ENCODE data around the gene SYN1.
A peak's percentile ranks its signal among the peaks of the same experiment; 100 is the strongest.

The SYN1 gene

DNA sequence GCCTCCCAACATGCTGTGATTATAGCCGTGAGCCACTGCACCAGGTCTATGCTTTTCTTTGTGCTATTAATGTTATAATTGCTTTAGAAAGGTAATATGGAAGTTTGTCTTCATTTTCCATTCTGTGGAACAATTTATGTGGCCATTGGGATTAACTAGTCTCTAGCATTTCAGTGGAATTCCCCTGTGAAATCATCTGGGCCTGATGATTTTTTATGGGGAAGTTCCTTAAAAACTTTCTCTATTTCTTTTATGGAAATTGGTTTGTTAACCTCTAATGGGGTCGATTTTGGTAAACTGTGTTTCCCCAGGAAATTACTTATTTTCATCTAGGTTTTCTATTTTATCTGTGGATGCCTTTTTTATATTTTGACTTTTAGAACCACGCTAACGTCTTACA is 26.1 kb downstream of the SYN1 start:
- DNase-seq = no peak

DNA sequence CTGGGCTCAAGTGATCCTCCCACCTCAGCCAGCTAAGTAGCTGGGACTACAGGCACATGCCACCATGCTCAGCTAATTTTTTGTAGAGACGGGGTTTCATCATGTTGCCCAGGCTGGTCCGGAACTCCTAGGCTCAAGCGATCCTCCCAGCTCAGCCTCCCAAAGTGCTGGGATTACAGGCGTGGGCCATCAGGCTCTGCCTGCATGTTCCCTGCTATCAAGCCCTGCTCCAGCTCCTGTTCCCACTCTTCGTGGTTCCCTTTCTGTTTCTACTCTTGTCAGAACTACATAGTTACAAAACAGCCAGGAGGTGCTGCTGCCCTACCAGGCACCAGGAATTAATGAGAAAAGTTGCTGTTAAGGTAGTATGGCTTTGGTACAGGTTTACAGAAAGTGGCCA is 28.7 kb downstream of the SYN1 start:
- DNase-seq = no peak

- no peak for DNase-seq
Observed at GRCh38 chrX:47587906-47588735, 31.5 kb downstream of the SYN1 start.

DNA sequence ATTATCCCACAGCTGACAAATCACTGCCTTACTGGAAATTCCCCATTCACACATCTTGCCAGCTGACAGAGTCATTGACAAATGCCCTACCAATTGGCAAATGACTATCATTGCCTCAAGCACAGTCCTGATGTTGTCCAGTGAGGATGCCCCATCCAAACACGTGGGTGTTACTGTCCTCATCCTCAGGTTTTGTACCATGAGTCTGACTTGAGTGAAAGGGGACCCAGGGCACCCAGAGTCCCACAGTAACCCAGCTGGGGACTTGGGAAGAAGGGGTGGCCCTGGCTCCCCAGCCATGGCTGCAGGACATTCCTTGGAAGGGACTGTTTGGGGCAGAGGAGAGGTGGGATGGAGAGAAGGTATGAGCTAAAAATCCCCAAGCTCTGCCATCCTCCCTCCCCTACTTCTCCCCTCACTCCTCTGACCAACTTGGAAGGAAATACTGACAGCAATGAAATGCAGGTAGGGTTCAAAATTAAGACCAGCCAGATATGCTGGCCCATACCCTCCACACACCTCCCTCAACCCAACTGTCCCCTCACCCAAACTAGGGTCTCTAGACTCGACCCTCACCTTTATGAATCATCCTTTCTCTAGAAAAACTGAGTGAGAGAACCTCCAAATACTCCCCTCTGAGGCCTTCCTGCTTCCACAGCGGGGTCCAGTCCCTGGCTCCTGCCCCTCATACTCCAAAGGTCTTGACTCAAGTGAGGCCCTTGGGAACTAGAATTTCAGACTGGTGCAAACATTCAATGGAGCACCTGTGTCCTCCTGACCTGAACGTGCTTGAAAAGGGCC is 32.4 kb downstream of the SYN1 start:
- no peak for DNase-seq

GRCh38 chrX:47586043-47586787 is 33.4 kb downstream of the SYN1 start:
- no peak for DNase-seq

GRCh38 chrX:47585273-47585672 is 34.4 kb downstream of the SYN1 start:
- DNase-seq = no peak

DNA sequence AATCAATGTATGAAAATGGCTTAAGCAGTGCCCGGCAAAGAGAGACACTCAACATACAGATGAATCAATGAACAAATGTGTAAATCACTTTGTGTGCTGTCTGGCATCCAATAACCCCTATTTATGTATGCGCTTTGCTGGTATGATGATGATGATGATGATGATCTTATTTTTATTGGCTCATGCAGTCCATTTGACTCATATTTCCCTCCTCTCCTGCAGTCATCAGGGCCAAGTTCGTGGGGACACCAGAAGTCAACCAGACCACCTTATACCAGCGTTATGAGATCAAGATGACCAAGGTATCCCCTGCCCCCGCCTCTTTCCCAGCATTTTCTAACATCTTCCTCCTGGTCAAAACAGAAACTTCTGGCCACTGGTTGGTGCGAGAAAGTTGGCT is 34.9 kb downstream of the SYN1 start:
- no peak for DNase-seq

GRCh38 chrX:47583240-47583861 is 36.3 kb downstream of the SYN1 start:
- no peak for DNase-seq

DNA sequence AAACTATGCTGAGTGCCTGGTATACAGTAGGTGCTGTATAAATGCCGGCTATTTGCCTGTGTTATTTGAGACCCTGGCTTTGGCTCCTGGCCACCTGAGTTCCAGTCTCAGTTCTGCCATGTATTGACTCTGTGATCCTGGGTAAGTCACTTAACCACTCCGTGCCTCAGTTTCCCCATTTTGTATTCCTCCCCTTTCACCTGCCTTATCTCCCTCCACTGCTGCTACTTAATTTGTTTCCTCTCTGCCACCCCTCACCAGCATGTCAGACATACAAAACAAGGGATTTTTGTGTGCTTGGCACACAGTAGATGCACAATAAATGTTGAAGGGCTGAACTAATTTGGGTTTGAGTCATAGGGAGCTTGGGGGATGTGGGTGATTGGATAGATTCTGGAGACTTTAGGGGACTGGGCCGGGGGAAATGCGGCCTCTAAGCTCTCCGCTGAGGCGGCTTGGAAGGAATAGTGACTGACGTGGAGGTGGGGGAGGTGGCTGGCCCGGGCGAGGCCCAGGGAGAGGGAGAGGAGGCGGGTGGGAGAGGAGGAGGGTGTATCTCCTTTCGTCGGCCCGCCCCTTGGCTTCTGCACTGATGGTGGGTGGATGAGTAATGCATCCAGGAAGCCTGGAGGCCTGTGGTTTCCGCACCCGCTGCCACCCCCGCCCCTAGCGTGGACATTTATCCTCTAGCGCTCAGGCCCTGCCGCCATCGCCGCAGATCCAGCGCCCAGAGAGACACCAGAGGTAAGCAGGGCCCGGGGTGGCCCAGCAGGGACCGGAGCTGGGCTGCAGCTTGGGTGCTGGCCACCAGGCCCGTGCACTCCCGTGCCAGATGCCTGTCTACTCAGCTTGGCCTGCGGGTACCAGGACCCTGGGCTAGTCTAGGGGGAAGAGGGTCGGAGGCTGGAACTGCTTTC is 37.7 kb downstream of the SYN1 start, which contains the start of gene TIMP1:
Gene TIMP1, plus strand, starts transcription at position 706 of the 917 bp plus-strand sequence. CDS start 980 bp downstream, outside the sequence.
- peak; percentile 77 to 83 for DNase-seq

DNA sequence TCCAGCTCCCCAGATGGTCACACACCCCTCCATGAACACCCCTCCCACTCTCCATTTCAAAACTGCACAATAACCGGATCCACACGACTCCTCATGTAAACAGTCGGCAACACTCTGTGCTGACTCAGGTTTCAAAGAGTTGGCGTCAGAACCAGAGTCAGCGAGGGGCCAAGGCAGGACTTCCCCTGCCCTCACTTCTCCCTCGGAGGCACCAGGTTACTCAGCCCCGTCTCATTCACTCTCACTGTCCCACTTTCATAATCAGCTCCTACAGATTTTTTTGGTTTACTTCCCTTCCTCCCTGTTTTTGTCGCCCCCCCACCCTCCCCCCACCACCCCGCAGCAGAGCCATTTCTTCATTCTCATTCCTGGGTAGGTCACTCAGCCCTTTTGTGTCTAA is 40.1 kb downstream of the SYN1 start:
- DNase-seq = peak; percentile 40 to 42

- DNase-seq = no peak
Observed at GRCh38 chrX:47578692-47579091, 41.0 kb downstream of the SYN1 start.

DNA sequence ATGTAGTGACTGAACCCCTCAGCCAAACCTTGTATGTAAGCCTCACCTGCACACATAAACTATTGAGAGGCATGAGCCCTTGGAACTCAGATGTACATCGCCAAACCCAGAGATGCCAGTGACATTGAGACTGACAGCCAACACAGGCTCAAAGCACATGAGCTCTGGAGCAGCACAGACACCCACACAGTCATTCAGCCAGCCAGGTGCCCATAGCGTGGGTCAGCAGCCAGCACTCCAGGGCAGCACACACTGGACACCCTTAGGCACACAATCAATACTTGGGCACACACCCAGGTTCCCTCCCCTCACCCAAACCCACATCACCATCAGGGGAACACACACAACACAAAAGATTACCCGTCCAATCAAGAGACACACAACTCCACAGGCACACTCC is 41.8 kb downstream of the SYN1 start:
- DNase-seq = no peak

DNA sequence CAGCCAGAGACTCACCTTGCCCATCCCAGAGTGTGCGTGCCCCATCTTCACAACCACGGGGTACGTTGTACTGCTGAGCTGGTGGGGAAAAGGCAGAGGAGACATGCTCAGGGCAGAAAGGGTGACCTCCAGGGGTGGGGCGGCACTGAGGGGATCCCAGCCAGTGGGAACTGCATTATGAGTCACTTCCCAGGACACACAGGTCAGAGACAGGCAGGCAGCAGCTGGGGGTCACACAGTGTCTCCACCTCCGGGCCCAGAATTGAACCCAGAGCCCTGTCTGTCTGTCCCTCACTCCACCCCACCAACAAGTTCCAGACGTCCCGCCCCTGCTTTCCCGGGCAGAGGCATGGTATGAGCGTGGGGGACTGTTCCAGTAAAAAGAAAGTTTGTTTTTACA is 42.2 kb downstream of the SYN1 start:
- DNase-seq = no peak

DNA sequence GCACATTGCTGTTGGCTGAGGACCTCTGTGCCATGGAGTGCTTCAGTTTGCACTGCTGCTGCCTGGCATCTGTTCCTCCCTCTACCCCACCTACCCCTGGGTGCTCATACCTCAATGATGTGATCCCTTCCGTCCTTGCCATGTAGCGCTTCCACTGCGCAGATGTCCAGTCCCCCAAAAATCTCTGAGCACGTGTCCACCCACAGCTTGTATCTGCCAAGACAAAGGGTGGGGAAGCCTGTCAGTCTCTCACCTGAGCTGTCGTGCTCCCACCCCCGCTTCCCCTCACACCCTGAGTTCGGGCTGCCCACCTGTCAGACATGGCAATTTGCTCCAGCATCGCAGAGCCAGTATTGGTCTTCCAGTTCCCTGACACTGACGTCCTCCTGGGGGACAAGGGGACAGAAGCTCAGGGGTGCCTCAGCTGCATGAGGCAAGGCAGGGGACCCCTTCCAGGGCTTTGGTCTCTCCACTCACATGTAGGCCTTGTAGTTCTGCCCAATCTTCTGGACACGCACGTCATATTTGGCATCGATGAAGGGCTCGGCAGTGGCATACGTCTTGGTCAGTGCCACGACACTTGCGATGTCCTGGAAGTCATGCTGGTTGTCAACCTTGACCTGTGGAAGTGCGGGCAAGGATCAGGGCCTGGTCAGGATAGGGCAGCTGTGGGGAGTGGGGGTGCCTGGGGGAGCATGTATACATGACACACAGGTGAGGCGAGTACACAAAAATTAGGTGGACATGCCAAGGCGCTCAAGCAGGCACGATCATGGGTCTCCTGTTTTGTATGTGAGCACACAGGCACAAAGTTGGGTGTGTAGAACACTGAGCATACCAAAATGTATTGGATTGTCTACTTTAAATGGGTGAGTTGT is 43.4 kb downstream of the SYN1 start:
- DNase-seq = no peak

GRCh38 chrX:47574547-47575301 is 44.9 kb downstream of the SYN1 start:
- no peak for DNase-seq

- no peak for DNase-seq
Observed at GRCh38 chrX:47574076-47574546, 45.5 kb downstream of the SYN1 start.

GRCh38 chrX:47573341-47574075 is 46.1 kb downstream of the SYN1 start:
- no peak for DNase-seq

DNA sequence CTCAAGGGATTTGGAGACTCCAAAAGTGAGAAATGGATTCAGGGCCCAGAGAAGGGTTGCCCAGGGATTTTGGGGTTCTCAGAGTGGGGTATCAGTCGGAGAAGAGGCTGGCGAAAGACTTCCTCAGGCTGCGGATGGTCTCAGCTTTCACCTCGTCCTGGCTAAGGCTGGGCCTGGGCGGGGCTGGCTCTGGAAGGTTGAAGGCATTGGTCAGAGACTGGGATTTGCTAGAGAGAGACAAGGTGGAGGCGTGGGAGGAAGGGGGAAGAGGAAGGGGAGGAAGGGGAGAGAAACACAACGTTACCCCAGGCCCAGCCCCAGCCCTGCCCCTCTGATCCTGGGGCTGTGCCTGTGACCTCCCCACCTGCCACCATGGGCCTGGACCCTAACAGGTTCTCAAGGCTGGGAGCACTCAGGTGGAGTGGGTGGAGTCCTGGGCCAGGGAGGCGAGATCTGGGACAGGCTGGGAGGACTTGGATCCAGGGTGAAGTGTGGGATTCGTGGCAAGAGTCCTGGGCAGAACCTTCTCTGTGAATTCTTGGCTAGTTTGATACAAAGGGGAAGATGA is 46.8 kb downstream of the SYN1 start:
- no peak for DNase-seq

DNA sequence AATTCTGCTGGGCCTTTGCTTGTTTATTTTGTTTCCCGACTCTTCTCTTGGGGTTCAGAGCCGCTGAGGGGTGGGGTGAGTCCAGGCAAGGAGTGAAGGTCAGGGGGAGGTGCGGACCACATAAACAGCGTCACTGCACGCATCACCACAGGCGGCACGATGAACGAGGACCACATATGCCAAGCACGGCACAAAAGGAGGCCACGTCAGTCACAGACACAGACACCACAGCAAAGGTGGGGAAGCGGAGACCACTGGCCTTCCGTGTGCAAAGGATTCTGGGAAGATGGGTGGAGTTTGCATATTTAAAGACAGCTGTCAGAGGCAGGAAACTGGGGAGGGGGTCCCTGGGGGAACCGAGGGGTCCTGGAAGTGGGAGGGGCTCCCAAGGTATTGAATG is 47.8 kb downstream of the SYN1 start:
- no peak for DNase-seq

Measured in stimulated activated CD4-positive, alpha-beta T cell treated with anti-CD3 and anti-CD28 coated beads, Interleukin-2, amount 100 ng/mL, for 24 hours (primary cell).